Loucy (cell line): ENCODE results near the gene HSPA12B.

ENCODE experiments used
- EZH2phosphoT487 ChIP-seq: fragments of 200-600 bp; IDR thresholded peaks from 2 replicates; pipeline ENCODE4 v1.6.1; 2018; ENCODE audit warnings: antibody characterized with exemption, mild to moderate bottlenecking, moderate library complexity, borderline replicate concordance
- TF ChIP-seq, protein P1 (sequence below): fragments of 200-600 bp; sonication (generic); conservative IDR thresholded peaks from 2 replicates; pipeline ENCODE4 v1.5.1; 2014; ENCODE audit warnings: mild to moderate bottlenecking, antibody characterized with exemption, low read length

DNA sequence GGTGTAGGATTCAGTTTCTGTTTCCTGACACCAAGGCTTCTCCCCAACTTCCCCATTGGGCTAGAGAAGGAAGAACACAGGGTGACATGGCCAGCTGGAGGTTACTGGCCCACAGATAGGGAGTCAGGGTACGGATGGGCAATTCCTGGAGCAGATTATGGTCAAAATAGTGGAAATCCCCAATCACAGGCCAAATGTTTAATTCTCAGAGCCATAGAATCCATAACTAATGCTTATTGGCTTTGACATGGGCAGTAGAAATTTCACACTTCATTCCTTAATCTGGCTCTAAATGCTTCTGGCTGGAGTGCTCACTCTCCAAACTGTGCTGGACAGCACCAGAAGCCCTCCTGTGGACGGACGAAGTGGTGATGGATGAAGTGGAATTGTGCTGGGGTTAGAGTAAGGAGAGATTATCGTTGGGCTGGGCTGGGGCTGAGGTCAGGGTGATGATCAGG, 21.0 kb upstream of the HSPA12B start:
- TF ChIP-seq, protein P1, sequence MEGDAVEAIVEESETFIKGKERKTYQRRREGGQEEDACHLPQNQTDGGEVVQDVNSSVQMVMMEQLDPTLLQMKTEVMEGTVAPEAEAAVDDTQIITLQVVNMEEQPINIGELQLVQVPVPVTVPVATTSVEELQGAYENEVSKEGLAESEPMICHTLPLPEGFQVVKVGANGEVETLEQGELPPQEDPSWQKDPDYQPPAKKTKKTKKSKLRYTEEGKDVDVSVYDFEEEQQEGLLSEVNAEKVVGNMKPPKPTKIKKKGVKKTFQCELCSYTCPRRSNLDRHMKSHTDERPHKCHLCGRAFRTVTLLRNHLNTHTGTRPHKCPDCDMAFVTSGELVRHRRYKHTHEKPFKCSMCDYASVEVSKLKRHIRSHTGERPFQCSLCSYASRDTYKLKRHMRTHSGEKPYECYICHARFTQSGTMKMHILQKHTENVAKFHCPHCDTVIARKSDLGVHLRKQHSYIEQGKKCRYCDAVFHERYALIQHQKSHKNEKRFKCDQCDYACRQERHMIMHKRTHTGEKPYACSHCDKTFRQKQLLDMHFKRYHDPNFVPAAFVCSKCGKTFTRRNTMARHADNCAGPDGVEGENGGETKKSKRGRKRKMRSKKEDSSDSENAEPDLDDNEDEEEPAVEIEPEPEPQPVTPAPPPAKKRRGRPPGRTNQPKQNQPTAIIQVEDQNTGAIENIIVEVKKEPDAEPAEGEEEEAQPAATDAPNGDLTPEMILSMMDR, result no peak
- TF ChIP-seq EZH2phosphoT487, result no peak
